MM.1S (cell line): ENCODE measurements around the gene RC3H2.

Source experiments
- CTCF ChIP-seq: fragments of 300-600 bp; sonication (generic); IDR thresholded peaks from 2 replicates; pipeline ENCODE4 v1.5.1; 2016; ENCODE audit warnings: antibody characterized with exemption, low read length, mixed read lengths
- EZH2phosphoT487 ChIP-seq: fragments of 300-600 bp; sonication (generic); IDR thresholded peaks from 2 replicates; pipeline ENCODE4 v1.6.1; 2018; ENCODE audit warnings: antibody characterized with exemption, low read length

- TF ChIP-seq EZH2phosphoT487 (no peak), CTCF (no peak)
Measured at GRCh38 chr9:122912671-122912963, 7.5 kb upstream of the RC3H2 start.
